A673 (cell line): Measurements from ENCODE around the gene CDC6. TPM values are rescaled to one million over a fixed set of nuclear protein-coding genes. Genes with fewer than 3 reads are reported as not detected.
A peak's percentile ranks its signal among the peaks of the same experiment; 100 is the strongest.

Experiments
- BruUV-seq: library from RNA; stranded (reverse); fragments of 400-500 nt; replicated peaks from 2 replicates; lab custom pipeline; 2021; lab: Mats Ljungman, UMichigan
- CTCF ChIA-PET: fragments of 300-600 bp; sonication (Branson Sonifier 250); formaldehyde crosslinking; loops from one replicate; lab custom pipeline; 2022; ENCODE audit warnings: antibody characterized with exemption; lab: Charles Lee
- POLR2A ChIA-PET: fragments of 300-600 bp; sonication (Branson Sonifier 250); formaldehyde crosslinking; loops from one replicate; lab custom pipeline; 2022; ENCODE audit warnings: antibody characterized with exemption; ENCODE audit not compliant: low non-redundant PET; lab: Charles Lee
- DNase-seq: peaks from one replicate; pipeline ENCODE4 v3.0.0-alpha.2; 2015; ENCODE audit warnings: low spot score
- H3K27ac ChIP-seq: fragments of 200-600 bp; sonication (generic); 2 replicates; pipeline ENCODE4 v1.5.1; 2016; ENCODE audit warnings: mixed run types, low read depth, mild to moderate bottlenecking, mixed read lengths, antibody characterized with exemption, low read length; ENCODE audit not compliant: poor library complexity, severe bottlenecking
- H3K27me3 ChIP-seq: fragments of 200-600 bp; sonication (generic); replicated peaks from 2 replicates; pipeline ENCODE4 v1.6.1; 2017; ENCODE audit warnings: mixed run types, low read depth, mild to moderate bottlenecking, mixed read lengths, antibody characterized with exemption, low read length; ENCODE audit not compliant: insufficient read depth, poor library complexity
- H3K36me3 ChIP-seq: fragments of 200-600 bp; sonication (generic); 2 replicates; pipeline ENCODE4 v1.6.1; 2016; ENCODE audit warnings: mixed run types, mild to moderate bottlenecking, mixed read lengths, antibody characterized with exemption, low read length; ENCODE audit not compliant: insufficient read depth, poor library complexity, severe bottlenecking
- H3K4me1 ChIP-seq: fragments of 200-600 bp; sonication (generic); 2 replicates; pipeline ENCODE4 v1.6.1; 2017; ENCODE audit warnings: mixed run types, mild to moderate bottlenecking, mixed read lengths, antibody characterized with exemption, low read length; ENCODE audit not compliant: insufficient read depth, poor library complexity, severe bottlenecking
- H3K4me3 ChIP-seq: fragments of 200-600 bp; sonication (generic); 2 replicates; pipeline ENCODE4 v1.5.1; 2016; ENCODE audit warnings: low read depth, mixed run types, mild to moderate bottlenecking, mixed read lengths, low read length; ENCODE audit not compliant: poor library complexity, severe bottlenecking
- H3K9me3 ChIP-seq: fragments of 200-600 bp; sonication (generic); 2 replicates; pipeline ENCODE4 v1.6.1; 2016; ENCODE audit warnings: mixed run types, low read depth, mild to moderate bottlenecking, mixed read lengths, antibody characterized with exemption, low read length; ENCODE audit not compliant: poor library complexity, severe bottlenecking
- CTCF ChIP-seq: fragments of 300-800, 200-600 bp; sonication (generic); conservative IDR thresholded peaks from 2 replicates; pipeline ENCODE4 v1.5.1; 2017; ENCODE audit warnings: low read depth, mild to moderate bottlenecking, antibody characterized with exemption, low read length, moderate library complexity, mixed read lengths
- EZH2 ChIP-seq: fragments of 200-600 bp; sonication (generic); IDR thresholded peaks from 2 replicates; pipeline ENCODE4 v1.6.1; 2017; ENCODE audit warnings: borderline replicate concordance, low read depth, mild to moderate bottlenecking, mixed read lengths, antibody characterized with exemption, low read length; ENCODE audit not compliant: poor library complexity, severe bottlenecking
- intact Hi-C: fragments of 100-400 bp; cut with micrococcal nuclease; formaldehyde crosslinking; loops from one replicate; pipeline ENCODE4 v1.10.0; 2022; ENCODE audit not compliant: unreplicated experiment
- total RNA-seq: library from RNA; stranded (reverse); gene quantifications from 2 replicates; pipeline ENCODE4 v1.2.3, GENCODE V29; 2021

The CDC6 gene
- total RNA-seq, 1 experiment from 2014 or later: 85.7 TPM

GRCh38 chr17:40338941-40339649 lies 51.4 kb downstream of the CDC6 start:
- BruUV-seq: no TSS peak
- intact Hi-C loops: no loop called here
- no peaks in the 10 kb centered on the region for H3K27me3 ChIP-seq
- no peaks in the 10 kb centered on the region for H3K9me3 ChIP-seq
- peaks cover 7% of the 10 kb centered on the region for H3K4me1 ChIP-seq
- H3K27ac ChIP-seq: no peak overlapping the region
- TF ChIP-seq EZH2 (no peak), CTCF (no peak)
- ChIA-PET POLR2A (no interaction called here), CTCF (no interaction called here)
- no peak overlapping the region for H3K4me3 ChIP-seq
- DNase-seq: no peak
- H3K36me3 ChIP-seq: no peaks in the 10 kb centered on the region

- intact Hi-C loops: no loop called here
- ChIA-PET CTCF (no interaction called here), POLR2A (no interaction called here)
- H3K36me3 ChIP-seq: no peaks in the 10 kb centered on the region
- no peaks in the 10 kb centered on the region for H3K27me3 ChIP-seq
- TF ChIP-seq CTCF (no peak), EZH2 (no peak)
- BruUV-seq: no TSS peak
- peaks cover 15% of the 10 kb centered on the region for H3K4me1 ChIP-seq
- H3K4me3 ChIP-seq: no peak overlapping the region
- no peaks in the 10 kb centered on the region for H3K9me3 ChIP-seq
- DNase-seq: no peak
- no peak overlapping the region for H3K27ac ChIP-seq
These were observed 52.6 kb downstream of the CDC6 start for GRCh38 chr17:40340327-40340726.

GRCh38 chr17:40340880-40341807 lies 53.5 kb downstream of the CDC6 start:
- POLR2A ChIA-PET: no interaction called here
- no TSS peak for BruUV-seq
- Histone ChIP-seq H3K36me3 (no peaks in the 10 kb centered on the region), H3K4me1 (peaks cover 23% of the 10 kb centered on the region), H3K27ac (peak overlapping the region; percentile 79), H3K9me3 (no peaks in the 10 kb centered on the region), H3K4me3 (peak overlapping the region; percentile 63), H3K27me3 (no peaks in the 10 kb centered on the region)
- CTCF ChIA-PET: no interaction called here
- DNase-seq: no peak
- intact Hi-C loops: no loop called here
- TF ChIP-seq EZH2: no peak
- no peak for TF ChIP-seq CTCF
